Measurements from ENCODE around the gene STAT6.

Gene STAT6

DNA sequence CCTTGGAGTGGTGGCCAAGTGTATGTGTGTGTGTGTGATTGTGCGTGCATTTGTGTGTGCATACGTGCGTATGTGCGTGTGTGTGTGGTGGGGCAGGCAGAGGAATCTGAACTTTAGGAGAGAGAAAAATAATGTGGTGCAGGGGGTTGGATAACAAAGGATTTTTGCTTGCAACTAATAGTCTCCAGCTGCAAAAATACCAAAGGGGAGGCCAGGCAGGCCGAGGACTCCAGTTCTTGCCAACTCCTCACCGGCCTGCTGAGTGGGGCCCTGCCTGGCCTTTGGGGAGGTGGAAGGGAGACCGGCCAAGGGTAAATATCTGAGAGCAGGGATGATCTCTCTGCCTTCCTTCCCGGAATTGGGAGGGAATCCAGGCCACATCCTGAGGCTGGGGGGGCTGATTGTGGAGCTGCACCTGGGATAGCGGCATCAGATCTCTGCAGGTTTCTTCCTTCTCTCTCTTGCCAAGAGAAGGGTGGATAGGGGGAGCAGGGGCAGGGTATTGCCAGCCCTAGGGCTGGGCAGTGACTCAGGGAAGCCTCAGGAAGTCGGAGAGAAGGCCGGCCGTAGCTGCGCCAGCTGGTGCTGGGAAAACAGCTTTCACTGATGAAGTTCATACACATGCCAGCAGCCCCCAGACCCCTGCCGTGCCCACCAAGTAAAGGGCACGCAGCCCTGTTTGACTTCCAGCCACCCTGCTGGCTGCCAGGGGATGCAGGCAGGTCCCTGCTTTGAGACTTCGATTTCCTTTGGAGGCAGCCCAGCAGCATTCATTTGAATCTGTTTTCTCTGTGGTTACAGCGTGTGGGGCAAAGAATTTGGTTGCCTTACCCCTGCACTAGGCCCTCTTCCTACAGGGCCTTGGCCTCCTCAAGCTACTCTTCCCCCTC, 40.8 kb upstream of the STAT6 start:
- Histone ChIP-seq H3K27me3 (ENCODE audit: control insufficient read depth, insufficient read depth, low read length) (no peaks in the 10 kb centered on the region), H3K36me3 (ENCODE audit: control insufficient read depth, insufficient read depth, low read length) (no peaks in the 10 kb centered on the region), H3K9me3 (ENCODE audit: control insufficient read depth, low read length) (no peaks in the 10 kb centered on the region), H3K79me2 (no peaks in the 10 kb centered on the region), H3K4me2 (ENCODE audit: low read length) (no peak overlapping the region), H2AFZ (no peak overlapping the region), H3K27ac (no peak overlapping the region), H3K4me1 (no peaks in the 10 kb centered on the region), H3K4me3 (ENCODE audit: low read depth, low read length) (no peak overlapping the region), H3K9ac (no peak overlapping the region)
- TF ChIP-seq, protein P1, sequence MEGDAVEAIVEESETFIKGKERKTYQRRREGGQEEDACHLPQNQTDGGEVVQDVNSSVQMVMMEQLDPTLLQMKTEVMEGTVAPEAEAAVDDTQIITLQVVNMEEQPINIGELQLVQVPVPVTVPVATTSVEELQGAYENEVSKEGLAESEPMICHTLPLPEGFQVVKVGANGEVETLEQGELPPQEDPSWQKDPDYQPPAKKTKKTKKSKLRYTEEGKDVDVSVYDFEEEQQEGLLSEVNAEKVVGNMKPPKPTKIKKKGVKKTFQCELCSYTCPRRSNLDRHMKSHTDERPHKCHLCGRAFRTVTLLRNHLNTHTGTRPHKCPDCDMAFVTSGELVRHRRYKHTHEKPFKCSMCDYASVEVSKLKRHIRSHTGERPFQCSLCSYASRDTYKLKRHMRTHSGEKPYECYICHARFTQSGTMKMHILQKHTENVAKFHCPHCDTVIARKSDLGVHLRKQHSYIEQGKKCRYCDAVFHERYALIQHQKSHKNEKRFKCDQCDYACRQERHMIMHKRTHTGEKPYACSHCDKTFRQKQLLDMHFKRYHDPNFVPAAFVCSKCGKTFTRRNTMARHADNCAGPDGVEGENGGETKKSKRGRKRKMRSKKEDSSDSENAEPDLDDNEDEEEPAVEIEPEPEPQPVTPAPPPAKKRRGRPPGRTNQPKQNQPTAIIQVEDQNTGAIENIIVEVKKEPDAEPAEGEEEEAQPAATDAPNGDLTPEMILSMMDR (IDR thresholded peaks at IDR 0.05): no peak

DNA sequence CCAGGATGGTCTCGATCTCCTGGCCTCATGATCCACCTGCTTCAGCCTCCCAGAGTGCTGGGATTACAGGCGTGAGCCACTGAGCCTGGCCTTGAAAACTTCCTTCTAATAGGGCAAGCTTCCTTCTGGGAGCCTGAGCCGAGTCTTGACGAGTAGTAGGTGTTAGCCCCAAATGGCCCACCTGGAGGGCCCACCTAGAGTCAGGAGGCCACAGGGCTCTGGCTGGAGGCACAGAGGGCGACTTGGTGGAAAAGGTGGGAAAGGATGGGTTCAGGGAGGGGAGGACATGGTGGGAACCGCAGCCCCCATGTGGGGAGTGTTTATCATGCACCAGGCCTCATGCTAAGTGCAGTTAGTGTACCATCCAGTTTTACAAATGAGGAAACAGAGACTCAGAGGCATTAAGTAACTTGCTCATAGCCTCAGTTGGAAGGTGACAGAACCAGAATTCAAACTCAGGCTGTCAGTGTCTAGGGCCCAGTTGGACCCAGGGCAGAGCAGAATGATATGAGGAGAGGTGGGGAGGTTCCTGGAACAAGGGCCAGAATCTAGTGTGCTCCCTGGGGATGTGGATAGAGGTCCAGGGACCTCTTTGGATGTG, 39.3 kb upstream of the STAT6 start:
- H3K4me1 ChIP-seq: no peaks in the 10 kb centered on the region
- no peak overlapping the region for H3K4me2 ChIP-seq (ENCODE audit: low read length)
- no peaks in the 10 kb centered on the region for H3K27me3 ChIP-seq (ENCODE audit: control insufficient read depth, insufficient read depth, low read length)
- H3K9me3 ChIP-seq (ENCODE audit: control insufficient read depth, low read length): no peaks in the 10 kb centered on the region
- H2AFZ ChIP-seq: no peak overlapping the region
- no peaks in the 10 kb centered on the region for H3K36me3 ChIP-seq (ENCODE audit: control insufficient read depth, insufficient read depth, low read length)
- H3K9ac ChIP-seq: no peak overlapping the region
- no peaks in the 10 kb centered on the region for H3K79me2 ChIP-seq
- TF ChIP-seq, protein P1 (IDR thresholded peaks at IDR 0.05): no peak
- no peak overlapping the region for H3K27ac ChIP-seq
- no peak overlapping the region for H3K4me3 ChIP-seq (ENCODE audit: low read depth, low read length)

DNA sequence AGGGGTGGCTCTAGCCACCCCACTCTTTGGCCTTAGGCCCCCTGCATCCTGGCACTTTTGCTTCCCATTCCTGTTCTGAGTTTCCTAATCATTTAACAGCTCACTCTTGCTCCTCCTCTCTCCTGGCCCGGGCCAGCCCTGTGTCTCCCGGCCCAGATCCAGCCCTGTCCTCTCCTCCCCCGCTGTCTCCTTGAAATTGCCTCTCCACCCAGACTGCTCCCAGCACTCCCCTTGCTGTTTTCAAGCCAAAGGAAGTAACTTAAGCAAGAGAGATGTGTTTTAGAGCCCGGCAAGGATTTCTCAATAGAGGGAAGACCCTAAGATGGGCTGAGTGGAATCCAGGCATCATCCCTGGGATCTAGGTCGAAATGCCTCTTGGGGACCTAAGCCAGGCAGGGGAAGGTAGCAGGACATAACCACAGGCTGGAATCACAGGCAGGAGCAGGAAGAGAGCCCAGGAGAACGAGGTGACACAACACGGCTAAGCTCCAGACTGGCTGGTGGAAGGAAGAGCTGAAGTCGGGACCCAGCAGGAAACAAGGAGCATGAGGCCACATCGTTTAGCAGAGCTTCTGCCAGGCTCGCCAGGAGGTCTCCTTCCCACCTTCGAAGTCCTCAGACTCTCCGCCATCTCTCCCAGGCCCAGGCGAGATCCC, 38.2 kb upstream of the STAT6 start:
- Histone ChIP-seq H3K4me1 (no peaks in the 10 kb centered on the region), H3K9me3 (ENCODE audit: control insufficient read depth, low read length) (no peaks in the 10 kb centered on the region), H3K27ac (peak overlapping the region; percentile 39), H2AFZ (no peak overlapping the region), H3K9ac (no peak overlapping the region), H3K4me3 (ENCODE audit: low read depth, low read length) (no peak overlapping the region), H3K27me3 (ENCODE audit: control insufficient read depth, insufficient read depth, low read length) (no peaks in the 10 kb centered on the region), H3K4me2 (ENCODE audit: low read length) (no peak overlapping the region), H3K36me3 (ENCODE audit: control insufficient read depth, insufficient read depth, low read length) (no peaks in the 10 kb centered on the region), H3K79me2 (no peaks in the 10 kb centered on the region)
- TF ChIP-seq, protein P1 (IDR thresholded peaks at IDR 0.05): no peak

DNA sequence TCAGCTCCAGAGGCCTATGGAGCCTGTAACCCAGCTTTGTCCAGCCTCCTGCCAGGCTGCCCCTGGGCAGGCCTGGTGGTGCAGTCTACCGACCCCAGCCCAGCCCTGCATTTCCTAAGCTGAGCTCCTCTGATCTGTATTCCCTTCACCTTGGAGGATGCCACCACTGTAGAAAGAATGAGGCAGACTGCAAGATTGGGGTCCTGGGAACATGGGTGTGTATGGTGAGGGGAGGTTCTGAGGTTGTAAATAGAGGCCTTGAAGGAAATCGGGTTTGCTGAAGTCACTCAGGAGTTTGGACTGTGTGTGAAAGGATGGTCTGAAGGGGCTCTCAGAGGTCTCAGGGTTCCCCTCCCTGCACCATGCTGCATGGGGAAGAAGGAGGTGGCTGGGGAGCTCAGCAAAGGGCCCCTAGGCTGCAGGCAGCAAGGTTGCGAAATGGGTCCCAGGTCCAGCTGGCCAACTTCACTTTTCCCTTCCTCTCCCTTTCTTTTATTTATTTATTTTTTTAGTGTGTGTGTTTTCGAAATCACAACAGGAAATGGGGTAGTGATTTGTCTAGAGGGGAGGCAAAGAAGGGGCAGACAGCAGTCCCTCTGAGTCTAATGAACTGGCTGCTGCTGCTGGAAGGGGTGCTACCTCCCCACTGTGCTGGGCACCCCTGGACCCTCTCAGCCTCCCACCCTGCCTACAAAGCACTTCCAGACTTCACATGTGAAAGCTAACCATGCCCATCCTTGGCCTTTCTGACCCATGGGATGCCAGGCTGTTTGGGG, 37.5 kb upstream of the STAT6 start:
- Histone ChIP-seq H3K27ac (peak overlapping the region; percentile 39), H3K9me3 (ENCODE audit: control insufficient read depth, low read length) (no peaks in the 10 kb centered on the region), H3K4me1 (no peaks in the 10 kb centered on the region), H3K9ac (no peak overlapping the region), H3K4me3 (ENCODE audit: low read depth, low read length) (no peak overlapping the region), H2AFZ (no peak overlapping the region), H3K27me3 (ENCODE audit: control insufficient read depth, insufficient read depth, low read length) (no peaks in the 10 kb centered on the region), H3K36me3 (ENCODE audit: control insufficient read depth, insufficient read depth, low read length) (no peaks in the 10 kb centered on the region), H3K79me2 (no peaks in the 10 kb centered on the region), H3K4me2 (ENCODE audit: low read length) (no peak overlapping the region)
- TF ChIP-seq, protein P1 (IDR thresholded peaks at IDR 0.05): no peak
